HG03457 (cell line): ENCODE data around the gene MYNN.

Experiments
- ATAC-seq: cut with Tn5 transposase; IDR thresholded peaks from one replicate; pipeline ENCODE4 v1.9.1; 2021; ENCODE audit warnings: moderate number of reproducible peaks; ENCODE audit not compliant: unreplicated experiment

Gene MYNN

DNA sequence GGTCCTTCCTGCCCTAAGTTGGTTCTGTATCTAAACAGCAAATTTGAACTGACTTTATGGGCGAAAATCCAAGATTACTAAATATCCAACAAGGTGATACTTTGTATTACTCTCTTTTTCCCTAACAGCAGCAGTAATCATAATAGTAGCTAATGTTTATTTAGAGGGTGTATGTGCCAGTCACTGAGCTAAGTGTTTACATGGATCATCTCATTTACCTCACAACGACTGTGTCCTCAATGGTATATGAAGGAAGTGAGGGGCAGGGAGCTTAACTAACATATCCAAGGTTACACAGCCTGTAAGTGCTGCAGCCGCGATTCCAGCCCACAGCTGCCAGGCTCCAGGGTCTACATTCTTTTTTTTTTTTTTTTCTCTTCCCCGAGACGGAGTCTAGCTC lies 49.8 kb downstream of the MYNN start:
- ATAC-seq: no peak

DNA sequence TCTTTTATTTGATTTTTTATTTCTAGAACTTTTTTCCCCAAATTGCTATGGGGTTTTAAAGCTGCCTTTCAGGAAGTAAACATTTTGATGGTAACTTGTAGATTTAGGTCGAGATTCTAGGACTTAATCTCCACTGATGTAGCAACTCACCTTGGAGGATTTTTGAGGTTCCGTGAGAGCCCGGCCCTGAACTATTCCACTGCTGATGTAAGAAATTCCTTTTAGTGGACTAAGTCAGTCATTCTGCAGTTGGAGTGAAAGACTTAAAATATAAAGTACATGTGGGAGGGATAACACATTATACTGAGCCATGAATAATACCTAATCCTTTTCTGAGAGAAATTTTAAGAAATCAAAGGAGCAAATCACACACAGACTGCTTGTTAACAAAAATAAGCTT lies 52.1 kb downstream of the MYNN start:
- ATAC-seq: no peak

DNA sequence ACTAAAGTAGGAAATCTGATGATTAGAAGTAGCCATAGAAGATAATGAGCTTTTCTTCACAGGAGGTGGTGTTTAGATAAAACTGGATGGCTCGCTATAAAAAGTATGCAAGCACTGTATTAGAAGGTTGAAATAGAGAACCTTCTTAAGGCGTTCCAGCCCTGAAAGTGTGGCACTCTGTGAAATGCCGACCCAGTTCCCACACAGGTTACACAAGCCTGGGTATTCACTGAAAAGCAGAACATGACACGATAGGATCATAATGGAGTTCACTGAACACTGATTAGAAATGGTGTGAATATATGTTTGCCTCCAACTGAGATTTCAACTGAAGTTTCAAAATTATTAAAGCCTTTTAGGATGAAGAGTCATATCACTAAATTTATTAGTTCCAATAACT lies 54.5 kb downstream of the MYNN start:
- no peak for ATAC-seq

DNA sequence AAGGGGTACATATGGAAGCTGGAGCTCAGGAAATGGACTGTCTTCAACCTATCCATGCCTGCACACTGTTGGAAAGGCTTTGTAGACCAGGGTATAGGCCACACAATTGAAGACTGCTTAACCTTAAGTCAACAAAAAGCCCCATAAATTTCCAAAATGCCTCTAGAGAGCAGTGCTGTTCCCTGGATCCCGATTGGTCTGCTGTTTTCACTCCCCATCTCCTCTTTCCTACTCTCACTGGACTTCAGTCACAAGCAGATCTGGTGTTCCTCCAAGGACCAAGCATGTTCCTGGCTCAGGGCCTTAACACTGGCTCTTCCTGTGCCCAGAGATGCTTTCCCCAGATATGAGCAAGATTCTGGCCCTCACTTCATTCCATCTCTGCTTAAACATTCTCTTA lies 62.3 kb downstream of the MYNN start:
- no peak for ATAC-seq

DNA sequence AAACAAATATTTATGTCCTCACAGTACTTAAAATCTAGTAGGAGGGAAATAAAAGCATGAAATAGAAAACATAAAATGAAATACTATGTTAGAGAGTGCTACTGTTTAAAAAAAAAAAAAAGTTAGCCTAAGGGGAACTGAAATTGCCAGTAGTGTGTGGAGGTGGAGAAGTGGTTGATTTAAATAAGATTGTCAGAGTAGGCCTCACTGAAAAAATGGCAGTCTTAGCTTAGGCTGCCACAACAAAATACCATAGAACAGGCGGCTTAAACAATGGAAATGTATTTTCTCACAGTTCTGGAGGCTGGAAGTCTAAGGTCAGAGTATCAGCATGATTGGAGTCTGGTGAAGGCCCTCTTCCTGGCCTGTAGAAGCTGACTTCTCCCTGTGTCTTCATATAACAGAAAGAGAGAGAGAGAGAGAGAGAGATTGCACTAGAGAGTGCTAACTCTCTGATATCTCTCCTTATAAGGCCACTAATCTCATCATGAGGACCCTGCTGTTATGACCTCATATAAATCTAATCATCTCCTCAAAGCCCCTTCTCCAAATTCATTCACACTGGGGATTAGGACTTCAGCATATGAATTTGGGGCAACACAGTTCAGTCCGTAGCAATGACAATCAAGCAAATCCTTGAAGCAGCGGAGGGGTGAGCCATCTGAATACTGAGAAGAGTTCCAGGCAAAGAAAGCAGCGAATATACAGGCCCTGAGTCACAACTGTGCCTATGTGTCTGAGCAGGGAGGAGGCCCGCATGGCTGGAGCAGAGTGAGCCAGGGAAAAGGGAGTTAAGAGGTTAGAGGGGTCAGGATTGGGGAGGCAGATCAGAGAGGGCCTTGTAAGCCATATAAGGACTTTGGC lies 63.1 kb downstream of the MYNN start:
- peak; percentile 84 for ATAC-seq

DNA sequence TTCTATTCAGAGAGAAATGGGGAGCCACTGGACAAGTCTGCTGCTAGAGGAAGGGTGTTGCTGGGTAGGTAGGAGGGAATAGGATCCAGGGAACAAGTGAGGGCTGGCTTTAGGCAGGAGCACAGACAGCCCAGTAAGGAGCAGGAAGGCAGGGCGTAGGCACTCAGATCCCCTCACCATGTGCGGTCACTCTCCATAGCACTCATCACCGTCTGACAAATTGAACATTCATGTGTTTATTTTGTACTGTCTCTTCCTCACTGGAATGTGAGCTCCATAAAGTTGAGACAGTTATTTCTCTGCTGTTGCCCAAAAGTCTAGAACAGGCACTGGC lies 63.7 kb downstream of the MYNN start:
- ATAC-seq: no peak

DNA sequence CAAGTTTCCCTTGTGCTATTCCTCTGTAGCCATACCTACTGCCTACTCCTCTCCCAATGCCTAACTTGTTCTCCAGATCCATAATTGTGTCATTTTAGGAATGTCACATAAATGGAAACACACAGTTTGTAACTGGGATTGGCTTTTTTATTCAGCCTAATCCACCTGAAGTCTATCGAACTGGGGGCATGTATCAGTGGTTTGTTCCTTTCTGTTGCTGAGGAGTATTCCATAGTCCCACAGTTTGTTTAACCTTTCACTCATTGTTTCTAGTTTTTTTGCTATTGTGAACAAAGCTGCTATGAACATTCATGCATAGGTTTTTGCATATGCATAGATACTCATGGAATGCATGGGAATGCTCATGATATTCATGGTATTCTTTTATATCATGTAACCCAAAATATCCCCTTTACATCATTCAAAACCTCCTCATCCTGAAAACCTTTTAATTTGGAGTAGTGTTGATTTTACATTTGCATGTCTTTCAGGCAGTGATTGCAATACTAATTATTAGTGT lies 65.4 kb downstream of the MYNN start:
- ATAC-seq: no peak
